Breast epithelium (tissue), 4 donors: ENCODE data around the gene KRTAP4-3. TPM values are rescaled to one million over a fixed set of nuclear protein-coding genes. Genes with fewer than 3 reads are reported as not detected.
"Not testable (repeated sequence)": the region's sequence is repeated elsewhere in the genome, so short reads cannot be mapped to it uniquely, and the experiment has no call there.

ENCODE experiments used
- DNase-seq, 2 donors: peaks; one replicate each; pipeline ENCODE4 v3.0.0-alpha.2; 2019; ENCODE audit warnings: low spot score in 2 of 2
- H3K27ac ChIP-seq, 2 donors: fragments of 200-600 bp; sonication (generic) in 1 of 2; one replicate each; pipeline ENCODE4 v1.5.1; 2016 to 2019; ENCODE audit warnings: mild to moderate bottlenecking in 1 of 2
- H3K27me3 ChIP-seq, 2 donors: fragments of 200-600 bp; sonication (generic) in 1 of 2; one replicate each; pipeline versions ENCODE4 v1.5.1 to v1.6.0; 2017 to 2019; ENCODE audit warnings: control low read depth in 1 of 2, mild to moderate bottlenecking in 1 of 2
- H3K36me3 ChIP-seq: fragments of 200-600 bp; one replicate; pipeline ENCODE4 v1.5.1; 2019
- H3K4me1 ChIP-seq, 2 donors: fragments of 200-600 bp; sonication (generic); one replicate each; pipeline ENCODE4 v1.5.1; 2016 to 2019; ENCODE audit warnings: control low read depth in 1 of 2
- H3K4me3 ChIP-seq, 3 donors: fragments of 200-600 bp; sonication (generic); 1 replicate in 2 of 3; 2 replicates in 1 of 3; pipeline ENCODE4 v1.5.1; 2016 to 2019; ENCODE audit warnings: mild to moderate bottlenecking in 3 of 3, moderate library complexity in 2 of 3
- H3K9me3 ChIP-seq, 2 donors: fragments of 200-600 bp; sonication (generic) in 1 of 2; one replicate each; pipeline ENCODE4 v1.5.1; 2016 to 2019; ENCODE audit warnings: control low read depth in 1 of 2
- CTCF ChIP-seq, 3 donors: fragments of 450-650 bp; IDR thresholded peaks; one replicate each; pipeline ENCODE4 v1.5.1; 2016 to 2017; ENCODE audit warnings: antibody characterized with exemption in 3 of 3, mild to moderate bottlenecking in 3 of 3, moderate library complexity in 3 of 3
- POLR2A ChIP-seq: fragments of 450-650 bp; IDR thresholded peaks from one replicate; pipeline ENCODE4 v1.6.1; 2016; ENCODE audit warnings: antibody characterized with exemption, mild to moderate bottlenecking, moderate library complexity
- POLR2AphosphoS5 ChIP-seq, 3 donors: sonication (generic); formaldehyde crosslinking; IDR thresholded peaks; one replicate each; pipeline ENCODE4 v1.6.1; 2017; ENCODE audit warnings: antibody characterized with exemption in 3 of 3
- intact Hi-C: fragments of 100-400 bp; cut with DNase I; formaldehyde crosslinking; loops from one replicate; pipeline ENCODE4 v1.15.1; 2023; ENCODE audit warnings: low total_unique reads
- total RNA-seq, 3 donors: library from RNA; depleted of rRNA; stranded (reverse); fragments of >200 nt; gene quantifications; one replicate each; pipeline ENCODE4 v1.1.0, GENCODE V29; 2016

KRTAP4-3 gene
- total RNA-seq, 3 donors from 2014 or later = not detected

- no peak overlapping the region for H3K27ac ChIP-seq
- no peak for DNase-seq
- H3K36me3 ChIP-seq = no peaks in the 10 kb centered on the region
- peaks cover 8 to 22% of the 10 kb centered on the region in 2 donors for H3K9me3 ChIP-seq
- no peak overlapping the region for H3K4me3 ChIP-seq
- TF ChIP-seq CTCF (IDR thresholded peaks at IDR 0.05) = no peak
- no peak for TF ChIP-seq POLR2A
- TF ChIP-seq POLR2AphosphoS5 (IDR thresholded peaks at IDR 0.05) = no peak
- H3K27me3 ChIP-seq = no peaks in the 10 kb centered on the region
- no peaks in the 10 kb centered on the region for H3K4me1 ChIP-seq
- intact Hi-C loops = no loop called here
These were observed 26.7 kb downstream of the KRTAP4-3 start for GRCh38 chr17:41141361-41141760.

- TF ChIP-seq POLR2A (no peak), CTCF (IDR thresholded peaks at IDR 0.05) (no peak), POLR2AphosphoS5 (IDR thresholded peaks at IDR 0.05) (no peak)
- no peaks in the 10 kb centered on the region for H3K36me3 ChIP-seq
- H3K27me3 ChIP-seq = no peaks in the 10 kb centered on the region
- no peak within 1 kb of the TSS for H3K27ac ChIP-seq
- no peak for DNase-seq
- H3K9me3 ChIP-seq = peaks cover 8 to 22% of the 10 kb centered on the region in 2 donors
- H3K4me1 ChIP-seq = no peaks in the 10 kb centered on the region
- intact Hi-C loops = no loop called here
- H3K4me3 ChIP-seq = no peak within 1 kb of the TSS
These were observed 27.5 kb downstream of the KRTAP4-3 start, which contains the start of gene KRTAP4-6 for GRCh38 chr17:41140360-41141131. TSS of gene KRTAP4-6 (minus strand) at chr17:41140544. CDS start at chr17:41140487, 57 bp downstream.

GRCh38 chr17:41139865-41140264, 28.2 kb downstream of the KRTAP4-3 start:
- not testable (repeated sequence) for DNase-seq, H3K27ac ChIP-seq

GRCh38 chr17:41133880-41134735, 33.9 kb downstream of the KRTAP4-3 start:
- Histone ChIP-seq H3K4me3 (no peak overlapping the region), H3K27me3 (no peaks in the 10 kb centered on the region), H3K4me1 (no peaks in the 10 kb centered on the region), H3K27ac (no peak overlapping the region), H3K9me3 (no peaks in the 10 kb centered on the region), H3K36me3 (no peaks in the 10 kb centered on the region)
- intact Hi-C loops = no loop called here
- no peak for DNase-seq
- TF ChIP-seq CTCF (IDR thresholded peaks at IDR 0.05) = no peak
- no peak for TF ChIP-seq POLR2AphosphoS5 (IDR thresholded peaks at IDR 0.05)
- TF ChIP-seq POLR2A = no peak

More at GRCh38 chr17:41139865-41140264, 28.2 kb downstream of the KRTAP4-3 start:
- H3K4me3 ChIP-seq, H3K4me1 ChIP-seq, H3K36me3 ChIP-seq, H3K27me3 ChIP-seq, intact Hi-C loops: not testable (repeated sequence)
- H3K9me3 ChIP-seq = peaks cover 8 to 22% of the 10 kb centered on the region in 2 donors

- Histone ChIP-seq H3K4me1 (no peaks in the 10 kb centered on the region), H3K4me3 (no peak overlapping the region), H3K27ac (peak overlapping the region in 1 of 2 donors; percentile 37), H3K36me3 (no peaks in the 10 kb centered on the region), H3K27me3 (no peaks in the 10 kb centered on the region), H3K9me3 (no peaks in the 10 kb centered on the region)
- no peak for DNase-seq
- intact Hi-C loops = no loop called here
- TF ChIP-seq POLR2A (no peak), CTCF (IDR thresholded peaks at IDR 0.05) (no peak), POLR2AphosphoS5 (IDR thresholded peaks at IDR 0.05) (no peak)
These were observed 36.0 kb downstream of the KRTAP4-3 start for GRCh38 chr17:41131979-41132378.
